Measurements from ENCODE around the gene CISH.

Gene CISH

DNA sequence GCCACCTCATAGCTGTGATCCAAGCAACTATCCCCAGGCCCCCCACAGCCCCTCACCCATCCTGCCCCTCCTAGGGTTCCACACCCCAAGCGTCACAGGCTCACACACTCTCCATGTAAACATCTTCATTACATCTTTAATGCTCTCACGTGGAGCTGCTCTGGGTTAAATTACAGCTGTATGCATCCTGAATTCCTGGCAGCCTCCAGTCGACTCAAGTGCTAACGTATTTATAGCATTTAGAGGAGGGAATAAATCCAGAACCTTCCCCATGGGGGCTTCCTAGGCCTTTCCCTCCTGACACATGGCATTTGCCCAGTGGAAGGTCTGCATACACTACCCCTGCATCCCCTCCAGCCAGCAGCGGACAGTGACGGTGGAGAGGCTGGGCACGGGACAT is 53.7 kb downstream of the CISH start:
- Histone ChIP-seq H3K14ac (ENCODE audit: low read length in 2 of 2) (no peak overlapping the region), H3K4me3 (ENCODE audit: insufficient read depth in 1 of 2, low read depth in 1 of 2, low read length in 2 of 2) (no peak overlapping the region), H2BK15ac (ENCODE audit: low read depth, poor library complexity, severe bottlenecking) (no peak overlapping the region), H2BK120ac (ENCODE audit: low read depth, low read length) (no peak overlapping the region), H3K9me3 (ENCODE audit: control insufficient read depth, low read length) (no peaks in the 10 kb centered on the region), H2AFZ (ENCODE audit: low read depth, low read length) (no peak overlapping the region), H3K79me1 (replicated peaks; ENCODE audit: low read length, poor library complexity, severe bottlenecking) (no peaks in the 10 kb centered on the region), H4K8ac (ENCODE audit: low read length) (no peak overlapping the region), H3K9ac (ENCODE audit: low read length) (no peak overlapping the region), H3K18ac (ENCODE audit: low read depth in 1 of 2, low read length in 2 of 2) (no peak overlapping the region), H3K27me3 (ENCODE audit: control insufficient read depth in 1 of 2, insufficient read depth in 1 of 2, low read length in 2 of 2) (peaks cover 34 to 44% of the 10 kb centered on the region in 2 experiments), H2BK5ac (ENCODE audit: low read depth, low read length, poor library complexity, severe bottlenecking) (no peak overlapping the region), H3K36me3 (ENCODE audit: control insufficient read depth in 1 of 2, insufficient read depth in 2 of 2, low read depth in 1 of 2, low read length in 2 of 2) (peaks cover 0 to 22% of the 10 kb centered on the region in 2 experiments), H2BK12ac (ENCODE audit: low read length in 2 of 2) (no peak overlapping the region), H3K4me2 (ENCODE audit: low read length, poor library complexity, severe bottlenecking) (no peak overlapping the region), H2AK5ac (ENCODE audit: low read length, severe bottlenecking) (no peak overlapping the region), H3K4me1 (ENCODE audit: control insufficient read depth, insufficient read depth, low read depth, low read length) (peaks cover 2% of the 10 kb centered on the region), H4K91ac (ENCODE audit: low read length) (no peak overlapping the region), H3K4ac (ENCODE audit: low read depth in 1 of 2, low read length in 2 of 2) (no peak overlapping the region), H3K27ac (ENCODE audit: low read length, poor library complexity, severe bottlenecking) (no peak overlapping the region), H3K23ac (ENCODE audit: low read length in 2 of 2) (no peak overlapping the region)
- WGBS, result 67% methylated on average over 7 of the region's 7 CpGs
- DNase-seq, result no peak

DNA sequence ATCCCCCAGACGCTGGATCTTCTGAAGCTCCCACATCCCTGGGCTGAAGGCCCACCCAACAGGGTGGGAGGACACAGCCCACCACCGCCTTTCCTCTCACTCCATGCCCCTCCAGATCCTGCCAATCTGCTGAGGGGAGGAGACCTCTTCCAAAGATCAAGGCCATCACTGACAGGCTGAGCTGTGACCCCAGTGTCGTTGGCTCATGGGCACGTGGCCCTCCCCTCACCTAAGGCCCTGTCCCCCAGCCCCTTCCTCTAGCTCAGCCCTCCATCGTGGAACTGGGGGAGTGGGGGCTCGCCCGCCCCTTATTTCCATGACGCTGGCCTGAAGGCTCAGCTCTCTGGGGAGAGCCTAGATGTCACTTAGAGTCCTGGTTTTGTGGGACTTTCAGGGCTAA is 54.5 kb downstream of the CISH start:
- Histone ChIP-seq H3K9me3 (ENCODE audit: control insufficient read depth, low read length) (no peaks in the 10 kb centered on the region), H3K27me3 (ENCODE audit: control insufficient read depth in 1 of 2, insufficient read depth in 1 of 2, low read length in 2 of 2) (peaks cover 41 to 52% of the 10 kb centered on the region in 2 experiments), H2BK120ac (ENCODE audit: low read depth, low read length) (no peak overlapping the region), H2BK5ac (ENCODE audit: low read depth, low read length, poor library complexity, severe bottlenecking) (no peak overlapping the region), H3K4ac (ENCODE audit: low read depth in 1 of 2, low read length in 2 of 2) (no peak overlapping the region), H3K27ac (ENCODE audit: low read length, poor library complexity, severe bottlenecking) (no peak overlapping the region), H3K36me3 (ENCODE audit: control insufficient read depth in 1 of 2, insufficient read depth in 2 of 2, low read depth in 1 of 2, low read length in 2 of 2) (peaks cover 0 to 22% of the 10 kb centered on the region in 2 experiments), H3K9ac (ENCODE audit: low read length) (no peak overlapping the region), H2AFZ (ENCODE audit: low read depth, low read length) (no peak overlapping the region), H2AK5ac (ENCODE audit: low read length, severe bottlenecking) (no peak overlapping the region), H3K4me2 (ENCODE audit: low read length, poor library complexity, severe bottlenecking) (no peak overlapping the region), H3K14ac (ENCODE audit: low read length in 2 of 2) (no peak overlapping the region), H3K23ac (ENCODE audit: low read length in 2 of 2) (no peak overlapping the region), H3K18ac (ENCODE audit: low read depth in 1 of 2, low read length in 2 of 2) (no peak overlapping the region), H4K8ac (ENCODE audit: low read length) (no peak overlapping the region), H3K4me3 (ENCODE audit: insufficient read depth in 1 of 2, low read depth in 1 of 2, low read length in 2 of 2) (no peak overlapping the region), H4K91ac (ENCODE audit: low read length) (no peak overlapping the region), H2BK12ac (ENCODE audit: low read length in 2 of 2) (no peak overlapping the region), H2BK15ac (ENCODE audit: low read depth, poor library complexity, severe bottlenecking) (no peak overlapping the region), H3K79me1 (replicated peaks; ENCODE audit: low read length, poor library complexity, severe bottlenecking) (no peaks in the 10 kb centered on the region), H3K4me1 (ENCODE audit: control insufficient read depth, insufficient read depth, low read depth, low read length) (peaks cover 2% of the 10 kb centered on the region)
- no peak for DNase-seq
- WGBS, result 65% methylated on average over 8 of the region's 8 CpGs

All from mesenchymal stem cell (in vitro differentiated cells and primary cell).